GM11168 (cell line): ENCODE results near the gene ARHGEF28.

Source experiments
- in situ Hi-C: fragments of 300-500 bp; cut with MboI; formaldehyde crosslinking; loops from one replicate; pipeline ENCODE4 v1.12.0; 2022; ENCODE audit warnings: low sequenced_read_pairs; ENCODE audit not compliant: unreplicated experiment

ARHGEF28 gene

DNA sequence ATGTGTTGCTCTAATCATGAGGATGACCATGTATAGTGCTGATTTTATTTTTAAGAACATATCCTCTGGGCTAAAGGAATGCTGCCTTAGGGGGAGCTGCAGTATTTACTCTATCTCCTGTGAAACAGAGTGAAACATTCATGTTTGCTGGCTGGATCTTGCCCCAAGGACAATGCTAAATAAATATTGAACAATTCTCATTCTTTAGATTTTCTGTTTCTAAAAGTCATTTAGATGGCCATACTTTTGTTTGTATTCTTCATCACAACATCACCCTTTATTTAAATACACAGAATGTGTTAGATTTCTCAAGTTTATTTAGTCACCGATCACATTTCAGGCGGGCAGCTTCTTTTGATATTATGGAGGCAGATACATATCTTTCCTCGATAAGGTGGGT is 103.3 kb downstream of the ARHGEF28 start:
- in situ Hi-C loops: no loop called here

DNA sequence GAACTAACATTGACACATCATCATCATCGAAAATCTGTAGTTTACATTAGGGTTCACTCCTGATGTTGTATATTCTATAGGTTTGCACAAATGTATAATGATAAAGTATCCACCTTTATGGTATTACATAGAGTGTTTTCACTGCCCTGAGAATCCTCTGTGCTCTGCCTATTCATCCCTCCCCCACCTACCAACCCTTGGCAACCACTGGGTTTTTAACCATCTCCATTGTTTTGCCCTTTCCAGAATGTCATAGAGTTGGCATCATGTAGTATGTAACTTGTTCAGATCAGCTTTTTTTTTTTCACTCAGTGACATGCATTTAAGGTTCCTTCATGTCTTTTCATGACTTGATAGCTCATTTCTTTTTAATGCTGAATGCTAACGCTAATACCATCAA is 106.0 kb downstream of the ARHGEF28 start:
- in situ Hi-C loops: no loop called here

DNA sequence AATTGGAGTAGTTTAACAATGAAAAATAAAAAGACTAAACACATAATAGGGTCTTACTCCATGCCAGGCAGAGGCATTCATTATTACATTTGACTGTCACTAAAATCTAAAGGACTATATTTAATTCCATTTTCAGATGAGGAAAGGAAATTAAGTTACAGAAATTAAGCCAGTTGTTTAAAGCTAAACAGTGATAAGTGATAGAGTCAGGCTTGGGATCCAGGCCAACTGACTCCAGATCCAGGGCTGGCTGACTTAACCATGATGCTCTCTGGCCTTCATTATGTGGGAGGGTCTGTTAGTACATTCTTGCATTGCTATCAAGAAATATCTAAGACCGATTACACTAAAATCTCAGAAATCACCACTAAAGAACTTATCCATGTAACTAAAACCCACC is 107.2 kb downstream of the ARHGEF28 start:
- in situ Hi-C loops: no loop called here

GRCh38 chr5:73735032-73735734 is 109.2 kb downstream of the ARHGEF28 start:
- in situ Hi-C loops: no loop called here

DNA sequence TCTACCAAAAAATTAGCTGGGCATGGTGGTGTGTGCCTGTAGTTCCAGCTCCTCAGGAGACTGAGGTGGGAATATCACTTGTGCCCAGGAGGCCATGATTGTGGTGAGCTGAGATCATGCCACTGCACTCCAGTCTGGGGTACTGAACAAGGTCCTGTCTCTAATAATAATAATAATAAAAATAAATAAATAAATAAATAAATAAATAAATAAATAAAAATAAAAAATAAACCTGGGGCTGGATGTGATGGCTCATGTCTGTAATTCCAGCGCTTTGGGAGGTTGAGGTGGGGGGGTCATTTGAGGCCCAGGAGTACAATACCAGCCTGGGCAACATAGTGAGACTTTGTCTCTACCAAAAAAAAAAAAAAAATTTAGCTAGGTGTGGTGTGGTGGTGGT is 113.7 kb downstream of the ARHGEF28 start:
- in situ Hi-C loops: no loop called here

GRCh38 chr5:73740274-73740790 is 114.3 kb downstream of the ARHGEF28 start:
- in situ Hi-C loops: no loop called here

GRCh38 chr5:73743161-73743560 is 117.2 kb downstream of the ARHGEF28 start:
- in situ Hi-C loops: no loop called here

DNA sequence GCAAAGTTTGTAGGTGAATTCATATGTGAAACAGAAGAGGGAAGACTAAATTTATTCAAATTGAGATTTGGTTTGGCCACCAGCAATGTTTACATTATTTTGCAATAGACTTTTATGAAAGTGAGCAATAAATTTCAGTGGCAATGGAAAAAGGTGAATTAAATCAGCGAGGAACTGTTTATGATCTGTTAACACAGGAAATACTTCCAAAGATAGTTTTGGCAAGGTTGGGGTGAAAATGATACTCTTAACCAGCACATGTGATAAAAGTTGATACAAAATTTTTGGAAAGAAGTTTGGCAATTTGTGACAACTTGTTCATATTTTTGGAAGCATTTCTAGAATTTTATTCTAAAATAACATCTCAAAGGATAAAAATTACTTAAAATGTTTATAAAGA is 119.8 kb downstream of the ARHGEF28 start:
- in situ Hi-C loops: no loop called here

DNA sequence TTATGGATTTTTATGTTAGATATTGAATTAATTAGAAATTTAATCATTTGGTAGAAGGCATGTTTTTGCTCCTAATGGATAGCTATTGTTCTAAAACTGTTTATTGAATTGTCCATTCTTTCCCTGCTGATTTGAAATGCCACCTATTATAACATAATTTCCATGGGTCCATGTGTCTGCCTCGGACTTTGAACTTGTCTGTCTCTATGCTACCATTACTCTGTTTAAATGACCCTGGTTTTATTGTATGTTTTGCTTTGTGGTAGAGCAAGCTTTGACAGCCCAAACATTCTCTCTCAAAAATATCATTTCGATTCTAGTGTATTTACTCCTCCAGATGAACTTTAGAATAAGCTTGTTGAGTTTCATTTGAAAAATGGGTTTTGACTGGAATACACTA is 120.6 kb downstream of the ARHGEF28 start:
- in situ Hi-C loops: no loop called here

DNA sequence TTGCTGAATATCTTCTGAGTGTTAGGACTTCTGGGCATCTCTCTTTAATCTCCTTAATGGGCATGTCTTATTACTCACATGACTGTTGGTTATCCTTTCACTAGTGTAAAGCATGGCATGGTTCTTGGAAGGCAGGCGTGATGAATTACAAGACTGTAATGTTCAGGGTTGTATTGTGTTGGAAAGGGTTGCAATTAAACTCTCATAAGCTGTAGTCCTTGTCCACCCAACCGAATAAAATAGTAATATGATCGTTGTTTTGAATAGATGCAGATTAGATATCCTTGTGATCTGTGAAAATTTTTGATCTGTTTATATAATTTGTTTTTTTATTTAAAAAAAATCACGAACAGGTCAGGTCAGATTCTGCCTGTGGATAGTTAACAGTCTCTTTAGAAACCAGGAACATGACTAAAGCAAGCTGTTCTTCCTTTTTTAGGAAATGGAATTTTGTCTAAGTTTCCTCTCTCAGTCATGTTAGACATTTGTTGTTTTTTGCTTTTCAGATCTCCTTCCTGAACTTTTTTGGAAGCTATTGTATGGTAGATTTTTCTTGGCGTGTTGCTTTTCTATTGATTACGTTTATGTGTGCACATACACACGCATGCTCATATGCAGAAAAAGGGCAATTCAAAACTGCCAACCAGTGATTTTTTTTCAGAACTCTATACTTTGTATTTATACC is 121.8 kb downstream of the ARHGEF28 start:
- in situ Hi-C loops: no loop called here

DNA sequence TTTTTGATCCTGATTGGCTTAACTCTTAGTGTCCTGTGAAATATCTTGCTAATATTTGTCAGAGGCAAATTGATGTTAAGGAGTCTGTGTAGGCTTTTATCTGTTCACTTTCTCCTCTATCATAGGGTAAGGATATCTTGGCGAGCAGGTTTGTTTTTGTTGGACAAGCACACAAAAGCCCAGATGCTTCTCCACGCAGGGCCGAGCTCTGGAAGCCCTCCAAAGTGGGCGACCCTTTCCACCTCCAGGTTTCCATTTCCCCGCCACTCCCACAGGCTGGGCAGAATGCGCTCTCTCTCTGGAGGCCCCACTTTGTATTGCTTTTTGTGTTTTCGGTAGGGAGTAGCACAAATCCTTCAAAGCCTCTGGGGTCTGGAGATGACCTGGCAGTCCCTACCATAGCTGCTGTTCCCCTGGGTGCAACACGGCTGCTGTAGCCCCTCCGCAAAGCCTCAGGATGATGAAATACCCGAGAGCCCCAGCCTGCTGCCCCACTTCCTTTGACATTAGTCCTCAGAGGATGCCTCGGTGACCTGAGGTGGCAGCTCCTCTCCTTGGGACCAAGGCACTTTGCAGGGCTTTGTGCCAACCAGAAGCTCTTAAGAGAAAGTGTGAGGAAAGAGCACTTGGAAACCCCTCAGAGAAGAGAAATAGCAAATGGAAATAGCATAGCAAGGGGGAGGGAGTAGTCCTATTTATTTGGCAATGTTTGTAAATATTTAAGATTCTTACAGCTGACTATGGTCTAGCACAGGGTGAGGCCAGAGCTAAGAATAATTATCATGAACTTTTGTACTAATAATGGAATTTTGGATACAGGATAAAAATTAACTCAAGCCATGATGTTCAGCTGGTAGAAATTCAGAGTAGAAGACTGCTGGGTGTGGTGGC is 122.8 kb downstream of the ARHGEF28 start:
- in situ Hi-C loops: no loop called here

GRCh38 chr5:73749485-73750270 is 123.7 kb downstream of the ARHGEF28 start:
- in situ Hi-C loops: no loop called here

GRCh38 chr5:73751254-73751914 is 125.4 kb downstream of the ARHGEF28 start:
- in situ Hi-C loops: no loop called here

DNA sequence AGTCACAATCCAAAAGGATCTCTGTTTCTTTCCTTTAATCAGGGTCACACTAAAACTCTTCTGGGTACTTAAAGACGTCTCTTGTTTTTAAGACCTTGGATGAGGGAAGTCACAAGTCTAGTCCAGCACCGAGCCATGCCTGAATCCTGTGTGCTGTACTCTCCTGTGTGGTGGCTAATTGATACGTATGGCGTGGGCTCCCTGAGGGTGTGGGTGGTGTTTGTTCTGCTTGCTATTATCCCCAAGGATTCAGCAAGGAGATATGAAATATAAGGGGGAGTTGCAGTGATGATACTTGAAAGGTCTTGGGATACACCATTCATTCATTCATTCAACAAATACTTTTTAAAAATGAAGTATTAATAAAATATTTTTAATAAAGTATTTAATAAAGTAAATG is 128.3 kb downstream of the ARHGEF28 start:
- in situ Hi-C loops: no loop called here

DNA sequence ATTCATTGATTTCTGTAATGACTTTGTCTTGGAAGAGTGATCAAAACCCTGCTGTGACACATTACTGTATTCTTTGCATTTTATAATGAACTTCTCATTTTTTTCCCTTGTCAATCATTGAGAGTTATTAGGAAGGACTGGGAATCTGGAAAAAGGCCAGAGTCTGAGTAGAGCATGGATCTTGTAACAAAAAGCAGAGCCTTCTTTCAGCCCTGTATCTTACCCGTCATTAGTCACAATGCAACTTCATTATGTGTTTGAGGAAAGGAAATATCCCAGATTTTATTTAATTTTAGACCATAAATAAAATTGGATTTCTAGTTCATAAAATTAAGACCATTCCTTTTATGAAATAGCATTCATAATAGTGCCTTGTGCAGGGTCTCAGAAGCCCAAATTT is 131.4 kb downstream of the ARHGEF28 start:
- in situ Hi-C loops: no loop called here

DNA sequence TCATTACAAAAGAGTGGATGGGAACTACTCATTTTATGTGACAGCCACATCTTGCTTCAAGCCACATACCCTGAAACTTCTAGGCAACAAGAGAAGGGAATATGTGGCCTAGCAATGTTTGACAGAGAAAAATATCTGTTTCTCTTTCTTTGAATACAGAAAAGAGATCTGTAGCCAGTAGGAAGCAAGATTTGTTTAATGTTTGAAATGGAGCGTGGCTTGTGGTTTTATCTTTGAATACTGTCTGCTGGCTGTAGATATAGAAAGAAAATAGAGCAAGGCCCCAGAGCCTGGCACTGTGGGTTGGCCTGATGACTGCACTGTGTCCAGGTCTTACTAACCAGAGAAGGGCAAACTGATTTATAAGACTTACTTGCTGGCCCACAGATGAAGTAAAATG is 133.8 kb downstream of the ARHGEF28 start:
- in situ Hi-C loops: no loop called here

DNA sequence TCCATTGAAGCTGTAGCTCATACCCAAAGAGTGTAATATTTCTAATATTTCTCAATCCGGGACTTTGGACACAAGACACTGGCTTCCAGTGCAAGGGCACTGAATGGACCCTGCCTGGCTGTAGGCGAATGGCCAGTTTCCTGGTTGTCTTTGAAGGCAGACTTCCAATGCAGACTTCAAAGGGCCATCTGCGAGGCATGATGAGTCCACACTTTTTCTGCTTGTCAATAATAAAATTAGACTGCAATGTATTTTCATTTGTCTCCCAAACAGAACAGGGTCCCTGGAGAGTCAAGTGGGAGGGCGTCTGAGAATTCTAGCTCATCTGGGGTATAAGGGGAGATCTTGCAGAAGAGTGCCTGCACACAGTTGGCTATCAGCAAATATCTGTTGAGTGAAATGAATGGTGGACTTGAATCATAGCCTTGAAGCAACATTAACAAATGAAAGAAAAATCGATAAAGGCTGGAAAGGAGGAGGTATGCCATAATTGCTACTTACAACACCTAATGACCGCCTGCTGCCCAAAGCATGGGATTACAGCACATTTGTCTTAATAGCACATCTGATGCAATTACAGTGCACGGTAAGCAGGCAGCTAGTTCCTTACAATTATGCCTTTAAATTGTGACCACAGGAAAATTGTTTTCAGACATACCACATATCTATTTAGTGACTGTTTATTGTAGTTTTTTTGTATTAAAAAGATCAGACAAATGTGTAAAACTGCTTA is 137.5 kb downstream of the ARHGEF28 start:
- in situ Hi-C loops: no loop called here

- in situ Hi-C loops: no loop called here
These were observed 138.6 kb downstream of the ARHGEF28 start for GRCh38 chr5:73764586-73764985.

DNA sequence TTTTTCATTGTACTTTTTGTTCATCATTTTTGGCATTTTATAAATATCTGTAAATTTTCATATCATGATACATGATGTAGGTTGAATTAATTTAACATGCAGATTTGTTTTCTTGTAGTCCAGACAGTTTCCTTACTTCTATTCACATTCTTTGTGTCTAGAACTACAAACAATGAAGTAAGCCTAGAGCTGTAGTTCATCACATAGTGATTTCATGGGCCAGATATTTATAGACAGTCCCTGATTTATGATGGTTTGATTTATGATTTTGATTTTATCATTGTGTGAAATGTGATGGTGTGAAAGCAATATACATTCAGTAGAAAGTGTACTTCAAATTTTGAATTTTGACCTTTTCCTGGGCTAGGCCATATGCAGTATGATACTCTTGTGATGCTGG is 139.0 kb downstream of the ARHGEF28 start:
- in situ Hi-C loops: no loop called here
